ENCODE results near the gene ADGRV1.

ADGRV1 gene

DNA sequence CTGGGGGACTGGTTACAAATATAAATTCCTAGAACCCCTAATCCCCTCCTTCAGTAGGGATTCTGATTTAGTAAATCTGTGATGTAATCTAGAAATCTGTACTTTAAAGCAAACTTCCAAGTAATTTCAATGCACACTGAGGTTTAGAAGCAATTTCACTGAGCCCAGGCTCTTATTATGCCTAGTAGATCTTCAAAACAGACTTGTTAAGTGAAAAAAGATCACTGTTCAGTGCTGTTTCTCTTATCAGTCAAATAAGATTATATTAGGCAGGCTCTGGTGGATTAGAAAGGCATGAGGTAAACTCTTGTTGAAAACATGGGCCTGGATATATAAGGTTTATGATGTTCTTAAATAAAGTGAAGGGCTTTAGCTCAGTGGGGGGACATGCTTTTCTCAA lies 293.9 kb downstream of the ADGRV1 start:
- no peaks in the 10 kb centered on the region for H3K9me3 ChIP-seq (ENCODE audit: insufficient read depth, low read depth, low read length)
- no peak overlapping the region for H3K4me3 ChIP-seq (ENCODE audit: low read length, poor library complexity, severe bottlenecking)
- H4K20me1 ChIP-seq (ENCODE audit: insufficient read depth, low read length, poor library complexity, severe bottlenecking), result no peaks in the 10 kb centered on the region
- H2AFZ ChIP-seq (ENCODE audit: low read length), result no peak overlapping the region
- H3K36me3 ChIP-seq (ENCODE audit: insufficient read depth, low read length), result no peaks in the 10 kb centered on the region
- H3K9me2 ChIP-seq (replicated peaks; ENCODE audit: low read depth, low read length), result no peaks in the 10 kb centered on the region
- no peaks in the 10 kb centered on the region for H3K27me3 ChIP-seq (ENCODE audit: insufficient read depth, low read length, poor library complexity, severe bottlenecking)
- H3K9ac ChIP-seq (ENCODE audit: low read depth, low read length, poor library complexity, severe bottlenecking), result no peak overlapping the region
- no peak for TF ChIP-seq EZH2phosphoT487 (IDR thresholded peaks at IDR 0.05; ENCODE audit: borderline replicate concordance)
- TF ChIP-seq, protein P1, sequence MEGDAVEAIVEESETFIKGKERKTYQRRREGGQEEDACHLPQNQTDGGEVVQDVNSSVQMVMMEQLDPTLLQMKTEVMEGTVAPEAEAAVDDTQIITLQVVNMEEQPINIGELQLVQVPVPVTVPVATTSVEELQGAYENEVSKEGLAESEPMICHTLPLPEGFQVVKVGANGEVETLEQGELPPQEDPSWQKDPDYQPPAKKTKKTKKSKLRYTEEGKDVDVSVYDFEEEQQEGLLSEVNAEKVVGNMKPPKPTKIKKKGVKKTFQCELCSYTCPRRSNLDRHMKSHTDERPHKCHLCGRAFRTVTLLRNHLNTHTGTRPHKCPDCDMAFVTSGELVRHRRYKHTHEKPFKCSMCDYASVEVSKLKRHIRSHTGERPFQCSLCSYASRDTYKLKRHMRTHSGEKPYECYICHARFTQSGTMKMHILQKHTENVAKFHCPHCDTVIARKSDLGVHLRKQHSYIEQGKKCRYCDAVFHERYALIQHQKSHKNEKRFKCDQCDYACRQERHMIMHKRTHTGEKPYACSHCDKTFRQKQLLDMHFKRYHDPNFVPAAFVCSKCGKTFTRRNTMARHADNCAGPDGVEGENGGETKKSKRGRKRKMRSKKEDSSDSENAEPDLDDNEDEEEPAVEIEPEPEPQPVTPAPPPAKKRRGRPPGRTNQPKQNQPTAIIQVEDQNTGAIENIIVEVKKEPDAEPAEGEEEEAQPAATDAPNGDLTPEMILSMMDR (conservative IDR thresholded peaks at IDR 0.05; ENCODE audit: low read length), result no peak
- no peaks in the 10 kb centered on the region for H3F3A ChIP-seq (ENCODE audit: low read depth)
- no peaks in the 10 kb centered on the region for H3K4me1 ChIP-seq (ENCODE audit: insufficient read depth, low read length, poor library complexity, severe bottlenecking)
- H3K79me2 ChIP-seq (ENCODE audit: insufficient read depth, low read length), result no peaks in the 10 kb centered on the region
- H3K4me2 ChIP-seq (ENCODE audit: low read depth, low read length, poor library complexity, severe bottlenecking), result no peak overlapping the region

DNA sequence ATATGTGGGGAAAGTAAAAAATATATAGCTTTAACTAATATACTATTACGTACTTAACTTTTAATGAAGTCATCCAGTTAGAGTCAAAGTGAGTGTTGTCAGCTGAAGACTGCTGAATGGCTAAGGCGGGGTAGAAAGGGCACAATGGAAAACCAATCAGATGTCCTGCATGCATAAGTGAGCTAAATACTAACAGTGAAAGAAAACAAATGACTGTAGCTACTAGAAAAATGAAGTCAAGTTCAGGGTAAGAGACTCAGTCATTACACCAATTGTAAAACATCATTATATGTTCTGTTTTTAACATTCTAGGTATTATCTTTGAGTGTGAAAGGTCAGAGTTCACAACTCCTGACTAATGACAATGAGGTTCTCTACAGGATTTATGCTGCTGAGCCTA lies 295.2 kb downstream of the ADGRV1 start:
- no peak for TF ChIP-seq EZH2phosphoT487 (IDR thresholded peaks at IDR 0.05; ENCODE audit: borderline replicate concordance)
- TF ChIP-seq, protein P1 (conservative IDR thresholded peaks at IDR 0.05; ENCODE audit: low read length), result no peak
- H2AFZ ChIP-seq (ENCODE audit: low read length), result no peak overlapping the region
- no peaks in the 10 kb centered on the region for H3K4me1 ChIP-seq (ENCODE audit: insufficient read depth, low read length, poor library complexity, severe bottlenecking)
- H3K4me3 ChIP-seq (ENCODE audit: low read length, poor library complexity, severe bottlenecking), result no peak overlapping the region
- H3F3A ChIP-seq (ENCODE audit: low read depth), result no peaks in the 10 kb centered on the region
- H3K9me3 ChIP-seq (ENCODE audit: insufficient read depth, low read depth, low read length), result no peaks in the 10 kb centered on the region
- H3K27me3 ChIP-seq (ENCODE audit: insufficient read depth, low read length, poor library complexity, severe bottlenecking), result no peaks in the 10 kb centered on the region
- H3K4me2 ChIP-seq (ENCODE audit: low read depth, low read length, poor library complexity, severe bottlenecking), result no peak overlapping the region
- H3K36me3 ChIP-seq (ENCODE audit: insufficient read depth, low read length), result no peaks in the 10 kb centered on the region
- no peaks in the 10 kb centered on the region for H4K20me1 ChIP-seq (ENCODE audit: insufficient read depth, low read length, poor library complexity, severe bottlenecking)
- H3K9ac ChIP-seq (ENCODE audit: low read depth, low read length, poor library complexity, severe bottlenecking), result no peak overlapping the region
- no peaks in the 10 kb centered on the region for H3K79me2 ChIP-seq (ENCODE audit: insufficient read depth, low read length)
- no peaks in the 10 kb centered on the region for H3K9me2 ChIP-seq (replicated peaks; ENCODE audit: low read depth, low read length)

- no peaks in the 10 kb centered on the region for H3K4me1 ChIP-seq (ENCODE audit: insufficient read depth, low read length, poor library complexity, severe bottlenecking)
- no peak overlapping the region for H3K9ac ChIP-seq (ENCODE audit: low read depth, low read length, poor library complexity, severe bottlenecking)
- TF ChIP-seq EZH2phosphoT487 (IDR thresholded peaks at IDR 0.05; ENCODE audit: borderline replicate concordance), result no peak
- TF ChIP-seq, protein P1 (conservative IDR thresholded peaks at IDR 0.05; ENCODE audit: low read length), result no peak
- no peaks in the 10 kb centered on the region for H3K27me3 ChIP-seq (ENCODE audit: insufficient read depth, low read length, poor library complexity, severe bottlenecking)
- no peak overlapping the region for H3K4me2 ChIP-seq (ENCODE audit: low read depth, low read length, poor library complexity, severe bottlenecking)
- H3K36me3 ChIP-seq (ENCODE audit: insufficient read depth, low read length), result no peaks in the 10 kb centered on the region
- H3K4me3 ChIP-seq (ENCODE audit: low read length, poor library complexity, severe bottlenecking), result no peak overlapping the region
- no peaks in the 10 kb centered on the region for H4K20me1 ChIP-seq (ENCODE audit: insufficient read depth, low read length, poor library complexity, severe bottlenecking)
- no peaks in the 10 kb centered on the region for H3K9me2 ChIP-seq (replicated peaks; ENCODE audit: low read depth, low read length)
- no peak overlapping the region for H2AFZ ChIP-seq (ENCODE audit: low read length)
- H3K9me3 ChIP-seq (ENCODE audit: insufficient read depth, low read depth, low read length), result no peaks in the 10 kb centered on the region
- no peaks in the 10 kb centered on the region for H3K79me2 ChIP-seq (ENCODE audit: insufficient read depth, low read length)
- H3F3A ChIP-seq (ENCODE audit: low read depth), result no peaks in the 10 kb centered on the region
Observed at GRCh38 chr5:90854169-90854568, 295.6 kb downstream of the ADGRV1 start.

Measured in Loucy (cell line).